BLaER1 (cell line): ENCODE data around the gene GNB5.
"Not testable (repeated sequence)": the region's sequence is repeated elsewhere in the genome, so short reads cannot be mapped to it uniquely, and the experiment has no call there.

ENCODE experiments used
- H3K27ac ChIP-seq: shearing (Covaris generic); formaldehyde crosslinking; 2 replicates; pipeline ENCODE4 v1.8.1; 2022
- H3K27me3 ChIP-seq: shearing (Covaris generic); formaldehyde crosslinking; 2 replicates; pipeline ENCODE4 v1.8.1; 2022
- H3K36me3 ChIP-seq: shearing (Covaris generic); formaldehyde crosslinking; 2 replicates; pipeline ENCODE4 v1.8.1; 2022
- H3K4me1 ChIP-seq: shearing (Covaris generic); formaldehyde crosslinking; 2 replicates; pipeline ENCODE4 v1.8.1; 2022
- H3K4me2 ChIP-seq: shearing (Covaris generic); formaldehyde crosslinking; 2 replicates; pipeline ENCODE4 v1.8.1; 2022
- H3K4me3 ChIP-seq: shearing (Covaris generic); formaldehyde crosslinking; 2 replicates; pipeline ENCODE4 v1.8.1; 2022
- H3K9ac ChIP-seq: shearing (Covaris generic); formaldehyde crosslinking; 2 replicates; pipeline ENCODE4 v1.8.1; 2022
- H3K9me3 ChIP-seq: shearing (Covaris generic); formaldehyde crosslinking; 2 replicates; pipeline ENCODE4 v1.8.1; 2022
- H4K20me1 ChIP-seq: shearing (Covaris generic); formaldehyde crosslinking; 2 replicates; pipeline ENCODE4 v1.8.1; 2022
- Cebpa-rat ChIP-seq: shearing (Covaris generic); IDR thresholded peaks from 2 replicates; pipeline ENCODE4 v1.8.1; 2022

Gene GNB5

DNA sequence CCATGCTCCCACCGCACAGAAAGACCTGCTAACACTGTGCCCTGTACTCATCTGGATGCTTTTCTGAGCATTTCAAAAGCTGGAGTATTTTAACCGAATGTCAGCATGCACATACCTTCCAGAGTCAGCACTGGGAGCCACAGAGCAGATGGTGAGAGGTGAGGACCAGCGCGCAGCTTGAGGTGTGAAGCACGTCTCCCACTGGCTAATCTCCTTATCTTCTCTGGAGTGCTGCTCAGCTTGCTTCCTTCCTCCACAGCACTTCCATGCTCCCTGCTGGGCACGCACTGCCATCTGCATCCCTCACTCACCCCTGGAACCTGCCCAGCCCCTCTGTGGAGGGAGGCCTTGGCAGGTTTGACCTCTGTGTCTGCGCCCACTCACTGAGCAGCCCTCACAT, at the start of gene GNB5:
Gene GNB5 (minus strand): TSS at position 186 of the 400 bp plus-strand sequence. CDS start 6,716 bp downstream, outside the sequence.
- Histone ChIP-seq H3K4me1 (no peaks in the 10 kb centered on the region), H3K4me2 (no peak within 1 kb of the TSS), H4K20me1 (no peaks in the 10 kb centered on the region), H3K36me3 (peaks cover 24% of the 10 kb centered on the region), H3K9me3 (no peaks in the 10 kb centered on the region), H3K9ac (no peak within 1 kb of the TSS), H3K27me3 (no peaks in the 10 kb centered on the region), H3K4me3 (no peak within 1 kb of the TSS), H3K27ac (no peak within 1 kb of the TSS)
- TF ChIP-seq Cebpa-rat, result no peak

DNA sequence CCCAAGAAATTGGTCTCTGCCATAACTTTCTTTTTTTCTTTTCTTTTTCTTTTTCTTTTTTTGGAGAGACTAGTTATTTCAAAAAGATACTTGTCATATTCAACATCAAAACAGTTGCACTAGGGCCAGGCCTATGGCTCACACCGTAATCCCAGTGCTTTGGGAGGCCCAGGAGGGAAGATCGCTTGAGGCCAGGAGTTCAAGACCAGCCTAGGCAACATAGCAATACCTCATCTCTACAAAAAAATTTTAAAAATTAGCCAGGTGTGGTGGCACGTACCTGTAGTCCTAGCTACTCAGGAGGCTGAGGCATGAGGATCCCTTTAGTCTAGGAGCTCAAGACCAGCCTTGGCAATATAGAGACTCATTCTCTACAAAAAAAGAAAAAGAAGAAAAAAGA, 49.0 kb upstream of the GNB5 start:
- no peaks in the 10 kb centered on the region for H3K27me3 ChIP-seq
- TF ChIP-seq Cebpa-rat, result no peak
- peaks cover 38% of the 10 kb centered on the region for H3K4me1 ChIP-seq
- no peak overlapping the region for H3K27ac ChIP-seq
- no peaks in the 10 kb centered on the region for H4K20me1 ChIP-seq
- H3K9ac ChIP-seq, result no peak overlapping the region
- H3K4me2 ChIP-seq, result no peak overlapping the region
- peaks cover 79% of the 10 kb centered on the region for H3K36me3 ChIP-seq
- H3K4me3 ChIP-seq, result no peak overlapping the region
- no peaks in the 10 kb centered on the region for H3K9me3 ChIP-seq

DNA sequence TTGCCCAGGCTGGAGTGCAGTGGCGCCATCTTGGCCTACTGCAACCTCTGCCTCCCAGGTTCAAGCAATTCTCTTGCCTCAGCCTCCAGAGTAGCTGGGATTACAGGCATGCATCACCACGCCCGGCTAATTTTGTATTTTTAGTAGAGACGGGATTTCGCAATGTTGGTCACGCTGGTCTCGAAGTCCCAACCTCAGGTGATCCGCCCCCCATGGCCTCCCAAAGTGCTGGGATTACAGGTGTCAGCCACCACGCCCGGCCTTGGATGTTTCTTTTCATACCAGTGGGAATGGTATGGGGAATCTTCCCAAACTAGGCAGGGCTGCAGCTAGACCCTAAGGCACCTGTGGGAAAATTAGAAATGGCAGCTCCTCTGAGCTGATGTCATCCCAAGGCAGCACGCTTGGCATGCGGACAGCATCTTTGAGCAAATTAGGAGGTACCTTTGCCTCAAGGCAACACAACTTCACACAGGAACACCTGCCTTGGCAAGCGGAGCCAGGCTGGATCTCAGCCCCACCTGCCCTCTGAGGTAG, 47.9 kb upstream of the GNB5 start:
- TF ChIP-seq Cebpa-rat, result peak; percentile 55; the same call in 1 of the 2 replicates
- not testable (repeated sequence) for H3K4me3 ChIP-seq, H3K27ac ChIP-seq, H4K20me1 ChIP-seq, H3K27me3 ChIP-seq, H3K9me3 ChIP-seq, H3K9ac ChIP-seq, H3K4me2 ChIP-seq
- Histone ChIP-seq H3K4me1 (peaks cover 45% of the 10 kb centered on the region), H3K36me3 (peaks cover 69% of the 10 kb centered on the region)

DNA sequence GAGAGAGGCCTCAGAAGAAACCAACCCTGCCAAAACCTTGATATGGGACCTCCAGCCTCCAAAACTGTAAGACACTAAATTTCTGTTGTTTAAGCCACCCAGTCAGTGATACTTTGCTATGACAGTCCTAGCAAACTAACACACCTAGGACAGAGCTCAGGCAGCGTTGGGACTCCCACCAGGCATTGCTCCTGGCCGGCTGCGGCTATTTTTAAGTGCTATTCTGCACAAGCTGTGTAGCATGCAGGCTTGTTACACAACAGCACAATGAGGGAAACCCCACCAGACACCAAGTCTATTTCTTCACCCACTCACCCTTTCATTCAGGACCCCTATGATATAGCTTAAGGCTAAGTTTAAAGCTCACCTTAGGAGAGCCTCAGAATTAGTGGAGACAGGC, 47.0 kb upstream of the GNB5 start:
- H4K20me1 ChIP-seq, result no peaks in the 10 kb centered on the region
- no peak overlapping the region for H3K9ac ChIP-seq
- no peaks in the 10 kb centered on the region for H3K9me3 ChIP-seq
- H3K4me1 ChIP-seq, result peaks cover 45% of the 10 kb centered on the region
- no peak overlapping the region for H3K4me2 ChIP-seq
- H3K27ac ChIP-seq, result no peak overlapping the region
- no peak for TF ChIP-seq Cebpa-rat
- H3K36me3 ChIP-seq, result peaks cover 60% of the 10 kb centered on the region
- no peaks in the 10 kb centered on the region for H3K27me3 ChIP-seq
- H3K4me3 ChIP-seq, result no peak overlapping the region

DNA sequence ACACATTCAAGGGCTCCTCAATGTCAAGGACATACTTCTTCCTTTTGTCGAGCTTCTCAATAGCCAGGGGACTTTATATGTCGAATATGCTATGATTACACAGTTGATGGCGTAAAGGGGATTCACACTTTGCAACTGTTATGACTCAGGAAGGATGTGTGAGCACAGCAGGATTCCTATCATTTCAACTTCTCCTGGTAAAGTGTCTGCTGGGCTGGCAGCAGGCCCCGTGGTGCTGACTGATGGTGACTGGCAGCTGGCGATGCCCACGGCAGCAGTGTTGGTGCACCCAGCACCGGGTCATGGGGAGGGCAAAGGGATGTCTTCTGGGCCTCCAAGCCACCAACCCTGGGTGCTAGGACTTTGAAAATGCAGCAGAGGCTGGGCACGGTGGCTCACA, 44.8 kb upstream of the GNB5 start:
- Histone ChIP-seq H3K4me2 (peak overlapping the region; percentile 70), H3K36me3 (peaks cover 48% of the 10 kb centered on the region), H3K27me3 (no peaks in the 10 kb centered on the region), H3K27ac (peak overlapping the region; percentile 85), H4K20me1 (no peaks in the 10 kb centered on the region), H3K9me3 (no peaks in the 10 kb centered on the region), H3K4me3 (no peak overlapping the region), H3K4me1 (peaks cover 62% of the 10 kb centered on the region), H3K9ac (peak overlapping the region; percentile 74; the same call in 1 of the 2 replicates)
- no peak for TF ChIP-seq Cebpa-rat

DNA sequence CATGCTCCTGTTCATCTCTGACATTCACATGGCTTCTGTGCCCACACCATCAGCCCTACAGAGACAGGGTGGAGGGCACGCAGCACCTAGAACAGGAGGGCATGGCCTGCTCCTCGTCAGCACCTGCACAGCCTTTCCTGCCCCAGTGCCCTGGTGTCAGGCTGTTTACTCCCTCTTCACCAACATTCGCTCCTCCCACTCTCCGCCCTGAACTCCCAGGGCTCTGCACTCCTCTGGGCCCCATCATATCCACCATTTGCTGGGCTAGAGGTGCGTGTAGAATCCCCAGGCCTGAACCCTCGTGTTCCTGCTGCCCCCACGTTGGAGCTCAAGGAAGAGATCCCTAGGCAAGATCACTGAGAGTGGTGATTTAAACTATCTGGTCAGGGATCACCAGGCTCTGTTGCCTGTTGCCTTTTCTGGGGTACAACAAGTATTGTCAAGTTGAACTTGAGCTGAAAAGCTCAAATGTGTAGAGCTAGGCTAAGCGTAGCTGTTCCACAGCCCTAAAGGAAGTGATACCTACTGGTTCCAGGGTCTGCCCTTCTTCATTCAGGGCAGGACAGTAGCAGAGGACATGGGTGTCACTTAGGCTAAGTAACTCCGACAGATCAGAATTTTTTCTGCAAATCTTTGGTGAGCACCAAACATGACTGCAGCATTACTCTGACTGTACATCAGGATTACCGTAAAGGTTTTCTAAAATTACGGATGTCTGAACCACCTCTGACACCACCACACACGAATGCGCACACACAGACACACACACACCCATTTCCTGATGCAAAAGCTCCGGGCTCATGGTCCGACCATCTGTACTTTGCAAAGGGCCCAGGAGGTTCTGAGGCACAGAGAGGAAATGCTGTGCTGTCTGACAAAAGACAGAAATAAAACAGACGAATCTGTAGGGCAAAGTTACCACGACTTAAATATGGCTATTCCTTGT, 43.7 kb upstream of the GNB5 start:
- Histone ChIP-seq H3K4me1 (peaks cover 73% of the 10 kb centered on the region), H3K4me3 (peak overlapping the region; percentile 37; the same call in 1 of the 2 replicates), H4K20me1 (no peaks in the 10 kb centered on the region), H3K36me3 (peaks cover 47% of the 10 kb centered on the region), H3K4me2 (peak overlapping the region; percentile 70), H3K27ac (peak overlapping the region; percentile 85), H3K9me3 (no peaks in the 10 kb centered on the region), H3K27me3 (no peaks in the 10 kb centered on the region), H3K9ac (peak overlapping the region; percentile 74)
- TF ChIP-seq Cebpa-rat, result no peak

DNA sequence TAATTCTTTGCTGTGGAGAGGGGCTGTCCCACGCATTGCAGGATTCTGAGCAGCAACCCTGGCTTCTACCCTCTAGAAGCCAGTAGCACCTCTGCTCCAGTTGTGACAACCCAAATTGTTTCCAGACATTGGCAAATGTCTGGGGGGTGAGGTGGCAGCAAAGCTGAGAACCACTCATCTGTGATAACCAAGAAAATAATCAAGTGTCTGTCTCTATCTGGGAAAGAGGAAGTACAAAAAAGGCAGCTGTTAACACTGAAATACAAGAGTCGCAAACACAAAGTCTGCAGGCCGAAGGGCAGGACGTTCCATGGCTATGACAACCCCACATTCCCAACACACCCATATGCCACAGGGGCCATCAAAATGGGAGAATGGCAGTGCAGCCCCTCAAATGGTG, 42.2 kb upstream of the GNB5 start:
- peaks cover 35% of the 10 kb centered on the region for H3K36me3 ChIP-seq
- no peak overlapping the region; the same call in 1 of the 2 replicates for H3K9ac ChIP-seq
- H4K20me1 ChIP-seq, result no peaks in the 10 kb centered on the region
- peak overlapping the region; percentile 85 for H3K27ac ChIP-seq
- TF ChIP-seq Cebpa-rat, result no peak
- peak overlapping the region; percentile 70 for H3K4me2 ChIP-seq
- peaks cover 85% of the 10 kb centered on the region for H3K4me1 ChIP-seq
- H3K9me3 ChIP-seq, result no peaks in the 10 kb centered on the region
- H3K4me3 ChIP-seq, result no peak overlapping the region
- no peaks in the 10 kb centered on the region for H3K27me3 ChIP-seq

DNA sequence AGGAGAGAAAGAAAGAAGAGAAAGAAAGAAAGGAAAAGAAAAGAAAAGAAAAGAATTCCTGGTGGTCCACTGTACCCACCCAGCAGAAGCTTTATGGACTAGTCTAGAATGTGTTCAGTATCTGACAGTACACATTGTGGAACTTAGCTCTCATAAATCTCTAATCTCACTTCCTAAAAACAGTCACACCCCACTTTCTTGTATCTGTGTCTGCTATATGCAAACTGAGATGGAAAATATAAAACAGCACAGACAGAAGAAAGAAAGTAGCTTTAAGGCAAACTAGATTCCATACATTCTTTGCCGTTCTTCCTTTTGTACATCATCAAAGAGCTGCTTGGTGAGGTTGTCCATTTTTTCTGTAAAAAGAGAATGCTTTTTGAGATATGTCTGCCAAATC, 41.1 kb upstream of the GNB5 start:
- H3K9ac ChIP-seq, result no peak overlapping the region

DNA sequence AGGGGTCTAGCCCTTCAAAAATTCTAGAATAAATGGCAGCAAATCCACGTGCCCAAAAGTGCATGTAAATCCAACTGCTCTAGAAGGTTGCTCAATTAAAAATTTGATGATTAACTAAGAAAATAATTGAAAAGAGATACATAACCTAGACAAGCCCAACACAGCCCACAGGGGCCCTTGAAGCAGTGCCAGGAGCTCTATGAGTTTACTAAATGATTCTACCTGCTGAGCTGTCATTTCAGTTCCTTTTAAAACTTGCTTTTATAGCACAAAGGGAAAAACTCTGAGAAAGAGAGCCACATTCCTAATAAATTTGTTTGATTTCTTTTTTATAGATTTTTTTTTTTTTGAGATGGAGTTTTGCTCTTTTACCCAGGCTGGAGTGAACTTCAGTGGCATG, 38.9 kb upstream of the GNB5 start:
- H3K4me1 ChIP-seq, result peaks cover 63% of the 10 kb centered on the region
- no peaks in the 10 kb centered on the region for H4K20me1 ChIP-seq
- H3K9me3 ChIP-seq, result no peaks in the 10 kb centered on the region
- peak overlapping the region; percentile 56; the same call in 1 of the 2 replicates for H3K4me2 ChIP-seq
- no peak overlapping the region for H3K4me3 ChIP-seq
- H3K27me3 ChIP-seq, result no peaks in the 10 kb centered on the region
- TF ChIP-seq Cebpa-rat, result no peak
- H3K27ac ChIP-seq, result no peak overlapping the region
- H3K9ac ChIP-seq, result no peak overlapping the region
- H3K36me3 ChIP-seq, result peaks cover 28% of the 10 kb centered on the region

More for the DNA sequence above, 41.1 kb upstream of the GNB5 start:
- Histone ChIP-seq H3K27ac (peak overlapping the region; percentile 1; the same call in 1 of the 2 replicates), H3K4me2 (peak overlapping the region; percentile 56), H3K4me3 (no peak overlapping the region), H4K20me1 (no peaks in the 10 kb centered on the region), H3K4me1 (peaks cover 85% of the 10 kb centered on the region), H3K9me3 (no peaks in the 10 kb centered on the region), H3K27me3 (no peaks in the 10 kb centered on the region), H3K36me3 (peaks cover 24% of the 10 kb centered on the region)
- TF ChIP-seq Cebpa-rat, result no peak

DNA sequence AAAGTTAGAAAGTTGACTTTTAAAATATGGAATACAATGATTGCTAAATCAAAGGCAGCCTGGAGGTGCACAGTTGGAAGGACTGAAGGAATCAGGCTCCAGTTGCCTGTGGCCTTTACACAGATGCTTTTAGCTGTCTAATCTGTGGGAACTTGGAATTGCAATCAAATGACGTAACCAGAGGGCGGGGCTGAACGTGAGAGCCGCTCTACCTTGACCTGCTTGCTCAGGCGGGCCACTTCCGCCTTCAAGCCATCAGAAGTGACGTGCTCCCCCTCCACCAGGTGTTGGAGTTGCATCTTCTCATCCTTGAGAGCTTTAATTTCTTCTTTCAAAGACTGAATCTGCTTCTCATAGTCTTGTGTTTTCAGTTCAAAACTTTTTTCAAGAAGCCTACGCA, 37.7 kb upstream of the GNB5 start:
- no peaks in the 10 kb centered on the region for H3K27me3 ChIP-seq
- H3K9ac ChIP-seq, result no peak overlapping the region
- no peaks in the 10 kb centered on the region for H4K20me1 ChIP-seq
- no peak overlapping the region for H3K4me3 ChIP-seq
- peak overlapping the region; percentile 36; the same call in 1 of the 2 replicates for H3K4me2 ChIP-seq
- H3K36me3 ChIP-seq, result peaks cover 39% of the 10 kb centered on the region
- no peak overlapping the region for H3K27ac ChIP-seq
- TF ChIP-seq Cebpa-rat, result no peak
- H3K9me3 ChIP-seq, result no peaks in the 10 kb centered on the region
- H3K4me1 ChIP-seq, result peaks cover 51% of the 10 kb centered on the region
